ENCODE data around the gene PPP2R1A. TPM values are rescaled to one million over a fixed set of nuclear protein-coding genes. Genes with fewer than 3 reads are reported as not detected.
A peak's percentile ranks its signal among the peaks of the same experiment; 100 is the strongest.

The PPP2R1A gene
- 100 to 1,000 TPM; 135 to 212 (median 176) TPM for total RNA-seq

DNA sequence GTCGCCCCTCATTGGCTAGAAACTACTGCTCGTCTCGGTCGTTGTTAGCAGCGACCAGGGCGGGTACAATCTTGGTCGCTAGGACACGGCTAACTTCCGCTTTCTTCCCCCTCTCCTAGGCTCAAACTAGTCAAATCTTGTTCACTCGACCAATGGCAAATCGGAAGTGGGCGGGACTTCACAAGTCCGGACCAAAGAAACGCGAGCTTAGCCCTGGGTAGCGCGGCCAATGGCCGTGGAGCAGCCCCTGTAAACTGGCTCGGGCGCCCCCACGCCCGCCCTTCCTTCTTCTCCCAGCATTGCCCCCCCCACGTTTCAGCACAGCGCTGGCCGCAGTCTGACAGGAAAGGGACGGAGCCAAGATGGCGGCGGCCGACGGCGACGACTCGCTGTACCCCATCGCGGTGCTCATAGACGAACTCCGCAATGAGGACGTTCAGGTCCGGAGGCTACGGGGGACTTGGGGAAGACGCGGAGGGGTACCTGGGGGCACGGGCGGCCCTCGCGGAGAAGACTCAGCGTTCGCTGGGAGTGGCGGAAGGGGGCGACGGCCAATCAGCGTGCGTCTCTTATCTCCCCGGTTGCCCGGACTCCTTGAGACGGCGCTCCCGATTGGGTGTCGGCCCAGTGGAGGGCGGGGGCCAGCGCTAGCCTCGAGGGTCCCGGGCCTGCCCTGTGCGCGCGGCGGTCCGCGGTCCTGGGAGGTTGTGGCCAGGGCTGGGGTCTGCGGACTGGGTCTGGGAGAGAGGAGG, at the start of gene PPP2R1A:
PPP2R1A (plus strand) TSS at position 318 of the 752 bp plus-strand sequence; CDS start at position 363, 45 bp downstream.
- in situ Hi-C loops (cut with MboI; ENCODE audit: low pct_unique_long_range_greater_than_20kb in 2 of 9, low sequenced_read_pairs in 9 of 9, unreplicated experiment in 9 of 9), result no loop called here

DNA sequence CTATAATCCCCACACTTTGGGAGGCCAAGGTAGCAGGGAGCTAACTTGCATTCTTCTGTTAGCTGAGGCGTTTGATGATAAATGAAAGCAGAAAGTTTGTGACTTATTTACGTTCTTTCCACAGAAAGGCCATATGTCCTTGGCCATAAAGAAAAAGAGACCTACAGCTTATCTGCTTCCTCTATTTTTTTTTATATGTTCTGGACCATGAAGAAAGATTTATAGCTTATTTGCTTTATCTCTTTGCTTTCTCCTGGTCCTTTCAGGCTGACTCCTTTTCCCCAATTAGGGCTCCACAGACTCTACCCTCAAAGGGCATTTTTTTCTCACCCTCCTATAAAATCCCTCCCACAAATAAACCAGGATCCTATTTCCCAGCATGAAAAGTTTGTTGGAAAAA, 48.6 kb upstream of the PPP2R1A start:
- ATAC-seq (replicated peaks in 6 of 8), result no peak
- in situ Hi-C loops (cut with MboI; ENCODE audit: low pct_unique_long_range_greater_than_20kb in 2 of 9, low sequenced_read_pairs in 9 of 9, unreplicated experiment in 9 of 9), result no loop called here
- Histone ChIP-seq H3K27ac (no peak overlapping the region), H3K4me3 (no peak overlapping the region), H3K4me1 (replicated peaks in 1 of 2) (peaks cover 2 to 6% of the 10 kb centered on the region in 2 donors)
- 38 to 100% (median 83%) methylated on average over 1 to 2 of the region's 2 CpGs; no CpG with 5 or more reads in 3 of the 10 experiments for WGBS, 10 experiments

More for the DNA sequence above, at the start of gene PPP2R1A:
- H3K4me1 ChIP-seq (replicated peaks in 1 of 2), result peaks cover 7 to 8% of the 10 kb centered on the region in 2 donors
- peak within 1 kb of the TSS; percentile 74 to 92 (median 82) for H3K4me3 ChIP-seq
- peak within 1 kb of the TSS; percentile 99 to 100 for H3K27ac ChIP-seq
- ATAC-seq (replicated peaks in 6 of 8), result peak; percentile 83 to 92 (median 90)
- 0% methylated on average over 2 to 6 of the region's 70 CpGs; no CpG with 5 or more reads in 7 of the 10 experiments for WGBS, 10 experiments

DNA sequence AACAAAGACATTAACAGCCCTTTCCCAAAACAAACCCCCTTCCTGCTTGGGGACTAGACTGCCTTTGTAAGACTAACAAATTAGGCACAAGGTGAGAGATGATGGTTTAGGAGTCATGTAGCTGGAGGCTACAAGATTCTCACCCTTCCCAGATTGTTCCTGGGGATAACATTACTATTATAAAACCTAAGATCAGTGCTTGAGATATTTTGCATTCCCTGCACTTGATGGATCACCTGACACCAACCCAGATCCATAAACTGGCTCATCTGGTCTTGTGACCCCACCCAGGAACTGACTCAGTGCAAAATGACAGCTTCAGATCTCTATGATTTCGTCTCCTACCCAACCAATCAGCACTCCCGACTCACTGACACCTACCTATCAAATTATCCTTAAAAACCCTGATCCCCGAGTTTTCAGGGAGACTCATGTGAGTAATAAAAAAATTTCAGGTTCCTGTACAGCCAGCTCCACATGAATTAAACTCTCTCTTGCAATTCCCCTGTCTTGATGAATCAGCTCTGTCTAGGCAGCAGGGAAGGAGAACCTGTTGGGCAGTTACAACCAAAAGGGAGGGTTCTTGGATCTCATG, 47.8 kb upstream of the PPP2R1A start:
- H3K4me1 ChIP-seq (replicated peaks in 1 of 2), result peaks cover 2 to 6% of the 10 kb centered on the region in 2 donors
- H3K27ac ChIP-seq, result no peak overlapping the region
- WGBS, 10 experiments, result 20 to 70% (median 50%) methylated on average over 1 to 3 of the region's 3 CpGs; no CpG with 5 or more reads in 5 of the 10 experiments
- ATAC-seq (replicated peaks in 6 of 8), result peak in 2 of 8 experiments; percentile 14 to 19
- in situ Hi-C loops (cut with MboI; ENCODE audit: low pct_unique_long_range_greater_than_20kb in 2 of 9, low sequenced_read_pairs in 9 of 9, unreplicated experiment in 9 of 9), result no loop called here
- H3K4me3 ChIP-seq, result no peak overlapping the region

DNA sequence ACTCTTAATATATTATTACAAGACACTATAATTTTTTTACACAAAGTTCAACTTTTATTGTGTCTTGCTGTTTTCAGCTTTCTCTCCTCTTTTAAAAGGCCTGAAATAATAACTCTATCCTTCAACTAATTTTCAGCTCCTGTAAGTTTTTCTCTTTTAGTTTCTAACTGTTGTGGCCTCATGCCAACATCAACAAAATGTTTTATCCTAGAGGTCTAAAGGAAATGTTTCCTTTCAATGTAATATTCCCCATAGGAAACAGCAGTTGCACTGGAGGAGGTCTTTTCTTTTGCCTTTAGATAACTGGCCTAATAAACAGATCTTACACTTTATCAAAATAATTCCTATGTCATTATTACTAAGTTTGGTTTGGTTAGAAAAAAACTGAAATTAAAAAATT, 41.6 kb upstream of the PPP2R1A start:
- in situ Hi-C loops (cut with MboI; ENCODE audit: low pct_unique_long_range_greater_than_20kb in 2 of 9, low sequenced_read_pairs in 9 of 9, unreplicated experiment in 9 of 9), result no loop called here
- no peaks in the 10 kb centered on the region for H3K4me1 ChIP-seq (replicated peaks in 1 of 2)
- no peak overlapping the region for H3K4me3 ChIP-seq
- no peak for ATAC-seq (replicated peaks in 6 of 8)
- H3K27ac ChIP-seq, result no peak overlapping the region

- in situ Hi-C loops (cut with MboI; ENCODE audit: low pct_unique_long_range_greater_than_20kb in 2 of 9, low sequenced_read_pairs in 9 of 9, unreplicated experiment in 9 of 9), result no loop called here
- WGBS, 10 experiments, result 83 to 100% (median 96%) methylated on average over 2 to 13 of the region's 15 CpGs
- Histone ChIP-seq H3K27ac (no peak overlapping the region), H3K4me3 (no peak overlapping the region), H3K4me1 (replicated peaks in 1 of 2) (no peaks in the 10 kb centered on the region)
- no peak for ATAC-seq (replicated peaks in 6 of 8)
These were observed 34.1 kb upstream of the PPP2R1A start for GRCh38 chr19:52155596-52156359.

GRCh38 chr19:52170304-52170703, 19.5 kb upstream of the PPP2R1A start:
- Histone ChIP-seq H3K4me3 (peak overlapping the region; percentile 53 to 88 (median 70)), H3K27ac (no peak overlapping the region), H3K4me1 (replicated peaks in 1 of 2) (peaks cover 6 to 11% of the 10 kb centered on the region in 2 donors)
- 0 to 20% (median 9%) methylated on average over 2 to 5 of the region's 5 CpGs; no CpG with 5 or more reads in 1 of the 10 experiments for WGBS, 10 experiments
- in situ Hi-C loops (cut with MboI; ENCODE audit: low pct_unique_long_range_greater_than_20kb in 2 of 9, low sequenced_read_pairs in 9 of 9, unreplicated experiment in 9 of 9), result no loop called here
- ATAC-seq (replicated peaks in 6 of 8), result peak in 7 of 8 experiments; percentile 23 to 40 (median 30)

DNA sequence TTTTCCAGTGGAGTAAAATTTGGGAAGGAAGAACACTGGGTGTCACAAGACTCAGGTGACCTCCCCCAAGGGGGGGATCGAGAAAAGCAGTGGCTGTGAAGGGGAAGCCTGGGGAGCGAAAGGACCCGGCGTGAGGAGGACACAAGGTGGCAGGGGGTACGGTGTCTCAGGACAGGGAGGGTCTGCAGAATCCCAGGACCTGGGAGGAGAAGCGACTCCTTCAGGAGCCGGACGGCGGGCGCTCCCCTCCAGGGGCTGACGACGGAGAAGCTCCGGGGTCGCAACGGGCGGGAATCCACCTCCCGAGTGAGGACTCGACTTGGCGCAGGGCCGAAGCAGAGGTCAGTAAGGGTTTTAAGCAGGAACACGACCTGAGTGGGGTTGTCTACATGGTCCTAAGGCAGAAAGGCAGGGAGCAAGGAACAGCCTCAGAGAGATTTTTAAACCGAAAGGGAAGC, 19.0 kb upstream of the PPP2R1A start:
- in situ Hi-C loops (cut with MboI; ENCODE audit: low pct_unique_long_range_greater_than_20kb in 2 of 9, low sequenced_read_pairs in 9 of 9, unreplicated experiment in 9 of 9), result no loop called here
- Histone ChIP-seq H3K27ac (peak overlapping the region in 1 of 2 donors; percentile 24), H3K4me1 (replicated peaks in 1 of 2) (peaks cover 6 to 11% of the 10 kb centered on the region in 2 donors), H3K4me3 (peak overlapping the region; percentile 53 to 88 (median 70))
- peak; percentile 61 to 68 (median 64) for ATAC-seq (replicated peaks in 6 of 8)
- WGBS, 10 experiments, result 0 to 20% (median 1%) methylated on average over 1 to 16 of the region's 22 CpGs; no CpG with 5 or more reads in 4 of the 10 experiments

DNA sequence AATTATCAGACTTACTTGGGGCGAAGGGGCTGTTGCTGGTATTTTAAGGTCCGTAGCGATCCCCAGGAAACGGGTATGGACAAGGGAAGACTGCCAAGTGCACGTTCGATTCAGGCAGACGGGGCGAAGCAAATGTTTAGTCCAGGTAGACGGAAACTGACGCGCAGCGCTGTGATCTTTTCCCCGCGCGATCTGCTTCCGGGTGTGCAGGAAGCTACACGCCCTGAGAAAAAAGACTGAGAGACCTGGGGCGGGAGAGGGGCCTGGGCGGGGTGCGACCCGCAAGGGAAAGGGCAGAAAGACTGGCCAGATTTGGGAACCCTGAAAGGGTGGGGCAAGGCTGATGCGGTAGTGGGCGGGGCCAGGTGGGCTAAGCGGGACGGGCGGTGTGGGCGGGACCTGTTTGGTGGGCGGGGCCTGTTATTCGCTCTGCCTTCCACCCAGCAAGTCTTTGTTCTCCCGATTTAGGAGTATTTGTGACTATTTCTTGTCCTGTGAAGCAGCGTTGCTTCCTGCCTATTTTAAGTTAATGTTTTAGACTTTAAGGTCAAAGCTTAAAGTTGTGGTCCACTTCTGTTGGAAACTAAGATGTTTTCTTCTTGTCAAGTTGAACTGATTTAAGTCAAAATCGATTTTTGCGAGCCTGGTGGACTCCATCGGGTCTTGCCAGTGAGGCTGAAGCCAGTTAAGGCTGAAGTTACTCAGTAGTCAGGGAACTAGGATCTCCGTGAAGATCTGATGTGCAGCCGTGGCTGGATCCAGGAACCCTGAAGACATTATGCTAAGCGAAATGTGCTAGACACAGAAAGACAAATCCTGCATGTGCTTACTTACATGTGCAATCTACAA, 18.3 kb upstream of the PPP2R1A start, which contains the start of gene ZNF836:
ZNF836 (minus strand) TSS at position 301 of the 849 bp plus-strand sequence. CDS start 3,549 bp downstream, outside the sequence.
- in situ Hi-C loops (cut with MboI; ENCODE audit: low pct_unique_long_range_greater_than_20kb in 2 of 9, low sequenced_read_pairs in 9 of 9, unreplicated experiment in 9 of 9), result no loop called here
- H3K4me1 ChIP-seq (replicated peaks in 1 of 2), result peaks cover 6 to 11% of the 10 kb centered on the region in 2 donors
- 8 to 100% (median 23%) methylated on average over 1 to 13 of the region's 37 CpGs; no CpG with 5 or more reads in 3 of the 10 experiments for WGBS, 10 experiments
- peak within 1 kb of the TSS; percentile 24 to 55 for H3K27ac ChIP-seq
- H3K4me3 ChIP-seq, result peak within 1 kb of the TSS; percentile 53 to 88 (median 70)
- peak; percentile 80 to 92 (median 89) for ATAC-seq (replicated peaks in 6 of 8)

DNA sequence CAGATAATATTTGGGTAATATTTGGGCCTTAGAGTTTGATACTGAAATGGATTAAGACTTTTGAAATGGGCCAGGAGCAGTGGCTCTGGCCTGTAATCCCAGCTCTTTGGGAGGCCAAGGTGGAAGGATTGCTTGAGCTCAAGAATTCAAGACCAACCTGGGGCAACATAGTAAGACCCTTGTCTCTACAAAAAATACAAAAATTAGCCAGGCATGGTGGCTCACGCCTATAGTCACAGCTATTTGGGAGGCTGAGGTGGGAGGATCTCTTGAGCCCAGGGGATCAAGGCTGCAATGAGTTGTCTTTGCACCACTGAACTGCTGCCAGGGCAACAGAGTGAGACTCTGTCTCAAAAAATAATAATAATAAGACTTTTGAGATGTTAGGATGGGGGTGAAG, 17.5 kb upstream of the PPP2R1A start:
- in situ Hi-C loops (cut with MboI; ENCODE audit: low pct_unique_long_range_greater_than_20kb in 2 of 9, low sequenced_read_pairs in 9 of 9, unreplicated experiment in 9 of 9), result no loop called here
- no peak for ATAC-seq (replicated peaks in 6 of 8)
- WGBS, 10 experiments, result 83 to 100% (median 86%) methylated on average over 1 of the region's 1 CpG; no CpG with 5 or more reads in 5 of the 10 experiments
- Histone ChIP-seq H3K4me3 (peak overlapping the region in 2 of 5 donors; percentile 53 to 70), H3K4me1 (replicated peaks in 1 of 2) (peaks cover 6 to 11% of the 10 kb centered on the region in 2 donors), H3K27ac (no peak overlapping the region)

DNA sequence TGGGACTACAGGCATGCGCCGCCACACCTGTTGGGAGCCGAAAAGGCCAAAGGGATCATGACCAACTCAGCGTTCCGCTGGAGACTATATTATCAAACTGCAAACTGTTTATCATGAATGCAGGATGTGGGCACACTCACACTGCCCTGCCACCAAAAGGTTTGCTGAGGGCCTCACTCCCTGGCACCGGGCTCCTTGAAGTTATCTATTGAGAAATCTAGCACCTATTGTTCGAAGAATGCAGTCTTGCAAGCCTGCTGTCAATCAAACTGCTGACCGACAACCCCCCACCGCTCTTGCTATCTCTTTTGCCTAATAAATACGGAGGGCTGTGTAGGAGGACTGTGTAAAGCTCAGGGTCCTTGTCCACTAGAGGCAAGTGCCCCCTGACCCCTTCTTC, 13.3 kb upstream of the PPP2R1A start:
- 50 to 100% (median 81%) methylated on average over 1 to 9 of the region's 10 CpGs; no CpG with 5 or more reads in 2 of the 10 experiments for WGBS, 10 experiments
- ATAC-seq (replicated peaks in 6 of 8), result no peak
- Histone ChIP-seq H3K4me1 (replicated peaks in 1 of 2) (peaks cover 5 to 6% of the 10 kb centered on the region in 2 donors), H3K4me3 (no peak overlapping the region), H3K27ac (no peak overlapping the region)
- in situ Hi-C loops (cut with MboI; ENCODE audit: low pct_unique_long_range_greater_than_20kb in 2 of 9, low sequenced_read_pairs in 9 of 9, unreplicated experiment in 9 of 9), result no loop called here

DNA sequence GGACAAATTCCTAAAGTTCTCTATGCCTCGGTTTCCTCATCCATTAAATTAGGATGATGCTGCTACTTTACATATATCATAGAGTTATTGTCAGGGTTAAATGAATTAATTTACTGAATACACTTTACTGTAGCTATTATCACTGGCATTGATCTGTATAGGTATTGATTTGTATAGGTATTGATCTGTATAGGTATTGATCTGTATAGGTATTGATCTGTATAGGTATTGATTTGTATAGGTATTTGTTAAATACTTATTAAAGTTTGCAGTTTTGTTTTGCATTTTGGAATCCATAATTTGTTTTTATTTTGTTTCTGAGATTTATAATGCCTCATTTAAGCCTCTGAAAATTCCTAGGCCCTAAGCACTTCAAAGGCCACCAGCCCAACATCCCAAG, 2.4 kb upstream of the PPP2R1A start:
- Histone ChIP-seq H3K4me3 (no peak overlapping the region), H3K27ac (no peak overlapping the region), H3K4me1 (replicated peaks in 1 of 2) (peaks cover 7 to 8% of the 10 kb centered on the region in 2 donors)
- 70 to 100% (median 100%) methylated on average over 1 of the region's 1 CpG; no CpG with 5 or more reads in 3 of the 10 experiments for WGBS, 10 experiments
- ATAC-seq (replicated peaks in 6 of 8), result no peak
- in situ Hi-C loops (cut with MboI; ENCODE audit: low pct_unique_long_range_greater_than_20kb in 2 of 9, low sequenced_read_pairs in 9 of 9, unreplicated experiment in 9 of 9), result no loop called here
